Smooth muscle cell (in vitro differentiated cells): ENCODE measurements around the gene STN1. TPM values are rescaled to one million over a fixed set of nuclear protein-coding genes. Genes with fewer than 3 reads are reported as not detected.

Experiments
- DNase-seq: peaks from one replicate; lab custom pipeline; 2025; ENCODE audit not compliant: unreplicated experiment; lab: John Stamatoyannopoulos, UW
- H2AFZ ChIP-seq: fragments of 200-600 bp; sonication (generic); 2 replicates; pipeline ENCODE4 v1.6.0; 2016; ENCODE audit warnings: antibody characterized with exemption, low read depth, mild to moderate bottlenecking
- H3F3A ChIP-seq: fragments of 200-600 bp; sonication (generic); 2 replicates; pipeline ENCODE4 v1.6.0; 2017; ENCODE audit warnings: antibody characterized with exemption, low read depth
- H3K27ac ChIP-seq: fragments of 200-600 bp; sonication (generic); 2 replicates; pipeline ENCODE4 v1.5.1; 2016; ENCODE audit warnings: low read depth, mild to moderate bottlenecking
- H3K27me3 ChIP-seq: fragments of 200-600 bp; sonication (generic); 2 replicates; pipeline ENCODE4 v1.6.1; 2016; ENCODE audit warnings: low read depth, mild to moderate bottlenecking
- H3K36me3 ChIP-seq: fragments of 200-600 bp; sonication (generic); 2 replicates; pipeline ENCODE4 v1.5.1; 2016; ENCODE audit warnings: low read depth
- H3K4me1 ChIP-seq: fragments of 200-600 bp; sonication (generic); 2 replicates; pipeline ENCODE4 v1.5.1; 2016; ENCODE audit warnings: low read depth
- H3K4me2 ChIP-seq: fragments of 200-600 bp; sonication (generic); 2 replicates; pipeline ENCODE4 v1.6.0; 2016; ENCODE audit warnings: mild to moderate bottlenecking
- H3K4me3 ChIP-seq: fragments of 200-600 bp; sonication (generic); 2 replicates; pipeline ENCODE4 v1.5.1; 2016; ENCODE audit warnings: mild to moderate bottlenecking
- H3K79me2 ChIP-seq: fragments of 200-600 bp; sonication (generic); 2 replicates; pipeline ENCODE4 v1.6.0; 2016; ENCODE audit warnings: low read depth, mild to moderate bottlenecking
- H3K9ac ChIP-seq: fragments of 200-600 bp; sonication (generic); 2 replicates; pipeline ENCODE4 v1.6.0; 2016; ENCODE audit warnings: low read depth
- H3K9me3 ChIP-seq: fragments of 200-600 bp; sonication (generic); replicated peaks from 2 replicates; pipeline ENCODE4 v1.5.1; 2016; ENCODE audit warnings: low read depth
- H4K20me1 ChIP-seq: fragments of 200-600 bp; sonication (generic); 2 replicates; pipeline ENCODE4 v1.6.0; 2016; ENCODE audit warnings: low read depth
- whole genome bisulfite sequencing: methylation state at CpG from one replicate; pipeline ENCODE4 v1.1.7; 2016; ENCODE audit warnings: low lambda C conversion rate; 5-methylcytosine and 5-hydroxymethylcytosine counted together
- polyA plus RNA-seq: library from polyadenylated mRNA; unstranded; fragments of >200 nt; fragmentation: Nextera tagmentation; extraction: Ambion mirVana; gene quantifications from 2 replicates; pipeline ENCODE4 v1.2.1, GENCODE V29; 2016
- total RNA-seq: library from RNA; depleted of rRNA; stranded (reverse); fragments of >200 nt; gene quantifications from 2 replicates; pipeline ENCODE4 v1.2.3, GENCODE V29; 2014
- TF ChIP-seq, protein P1 (sequence below): fragments of 200-600 bp; sonication (generic); IDR thresholded peaks from 2 replicates; pipeline ENCODE4 v1.5.1; 2017; ENCODE audit warnings: borderline replicate concordance, mild to moderate bottlenecking, antibody characterized with exemption; ENCODE audit not compliant: insufficient read depth, poor library complexity, severe bottlenecking

The STN1 gene
- total and polyA plus RNA-seq, 2 experiments from 2014 or later, result 34.9 to 38.6 TPM

DNA sequence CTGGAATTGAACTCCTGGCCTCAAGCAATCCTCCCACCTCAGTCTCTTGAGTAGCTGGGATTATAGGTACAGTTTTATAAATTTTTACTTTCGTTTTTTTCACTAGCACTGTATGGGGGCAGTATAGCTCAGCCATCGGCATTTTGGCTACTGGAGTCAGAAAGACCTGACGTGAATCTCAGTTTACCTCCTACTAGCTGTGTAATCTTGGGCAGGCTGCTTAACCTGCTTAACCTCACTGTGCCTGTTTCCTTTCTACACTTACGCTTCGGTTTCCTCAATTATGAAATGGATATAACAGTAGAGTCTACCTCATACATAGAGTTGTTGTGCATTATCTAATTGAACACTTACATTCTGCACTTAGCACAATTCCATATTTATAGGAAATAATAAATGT is 16.7 kb downstream of the STN1 start:
- Histone ChIP-seq H3K36me3 (peaks cover 8% of the 10 kb centered on the region), H2AFZ (no peak overlapping the region), H3K9me3 (no peaks in the 10 kb centered on the region), H3K4me1 (peaks cover 10% of the 10 kb centered on the region), H4K20me1 (no peaks in the 10 kb centered on the region), H3K27me3 (no peaks in the 10 kb centered on the region), H3K9ac (no peak overlapping the region), H3K79me2 (no peaks in the 10 kb centered on the region), H3K4me3 (no peak overlapping the region), H3F3A (no peaks in the 10 kb centered on the region), H3K4me2 (no peak overlapping the region), H3K27ac (peak overlapping the region; percentile 16)
- DNase-seq, result no peak
- WGBS, result 84% methylated on average over 5 of the region's 5 CpGs
- TF ChIP-seq, protein P1, sequence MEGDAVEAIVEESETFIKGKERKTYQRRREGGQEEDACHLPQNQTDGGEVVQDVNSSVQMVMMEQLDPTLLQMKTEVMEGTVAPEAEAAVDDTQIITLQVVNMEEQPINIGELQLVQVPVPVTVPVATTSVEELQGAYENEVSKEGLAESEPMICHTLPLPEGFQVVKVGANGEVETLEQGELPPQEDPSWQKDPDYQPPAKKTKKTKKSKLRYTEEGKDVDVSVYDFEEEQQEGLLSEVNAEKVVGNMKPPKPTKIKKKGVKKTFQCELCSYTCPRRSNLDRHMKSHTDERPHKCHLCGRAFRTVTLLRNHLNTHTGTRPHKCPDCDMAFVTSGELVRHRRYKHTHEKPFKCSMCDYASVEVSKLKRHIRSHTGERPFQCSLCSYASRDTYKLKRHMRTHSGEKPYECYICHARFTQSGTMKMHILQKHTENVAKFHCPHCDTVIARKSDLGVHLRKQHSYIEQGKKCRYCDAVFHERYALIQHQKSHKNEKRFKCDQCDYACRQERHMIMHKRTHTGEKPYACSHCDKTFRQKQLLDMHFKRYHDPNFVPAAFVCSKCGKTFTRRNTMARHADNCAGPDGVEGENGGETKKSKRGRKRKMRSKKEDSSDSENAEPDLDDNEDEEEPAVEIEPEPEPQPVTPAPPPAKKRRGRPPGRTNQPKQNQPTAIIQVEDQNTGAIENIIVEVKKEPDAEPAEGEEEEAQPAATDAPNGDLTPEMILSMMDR, result no peak

- no peak for DNase-seq
- Histone ChIP-seq H3K9me3 (no peaks in the 10 kb centered on the region), H3K9ac (no peak overlapping the region), H3K27me3 (no peaks in the 10 kb centered on the region), H3K79me2 (no peaks in the 10 kb centered on the region), H3K4me1 (peaks cover 10% of the 10 kb centered on the region), H3F3A (no peaks in the 10 kb centered on the region), H3K27ac (peak overlapping the region; percentile 65), H3K4me2 (no peak overlapping the region), H2AFZ (no peak overlapping the region), H4K20me1 (no peaks in the 10 kb centered on the region), H3K36me3 (peaks cover 8% of the 10 kb centered on the region), H3K4me3 (no peak overlapping the region)
- WGBS, result 84% methylated on average over 5 of the region's 5 CpGs
- TF ChIP-seq, protein P1, result no peak
Measured at GRCh38 chr10:103899312-103899711, 18.7 kb downstream of the STN1 start.

GRCh38 chr10:103897241-103897774 is 20.7 kb downstream of the STN1 start:
- 93% methylated on average over 7 of the region's 7 CpGs for WGBS
- no peak overlapping the region for H3K4me3 ChIP-seq
- H3K9ac ChIP-seq, result no peak overlapping the region
- DNase-seq, result no peak
- no peaks in the 10 kb centered on the region for H4K20me1 ChIP-seq
- H3K79me2 ChIP-seq, result no peaks in the 10 kb centered on the region
- H3K4me1 ChIP-seq, result peaks cover 10% of the 10 kb centered on the region
- no peak overlapping the region for H3K27ac ChIP-seq
- H3K36me3 ChIP-seq, result peaks cover 8% of the 10 kb centered on the region
- H3K27me3 ChIP-seq, result no peaks in the 10 kb centered on the region
- no peak overlapping the region for H3K4me2 ChIP-seq
- TF ChIP-seq, protein P1, result no peak
- H2AFZ ChIP-seq, result no peak overlapping the region
- no peaks in the 10 kb centered on the region for H3K9me3 ChIP-seq
- no peaks in the 10 kb centered on the region for H3F3A ChIP-seq

- no peak overlapping the region for H3K27ac ChIP-seq
- no peak overlapping the region for H3K4me3 ChIP-seq
- DNase-seq, result no peak
- H3K9ac ChIP-seq, result peak overlapping the region; percentile 3
- TF ChIP-seq, protein P1, result no peak
- H3K79me2 ChIP-seq, result no peaks in the 10 kb centered on the region
- H3F3A ChIP-seq, result no peaks in the 10 kb centered on the region
- peaks cover 10% of the 10 kb centered on the region for H3K4me1 ChIP-seq
- no peak overlapping the region for H3K4me2 ChIP-seq
- no peaks in the 10 kb centered on the region for H4K20me1 ChIP-seq
- H3K27me3 ChIP-seq, result no peaks in the 10 kb centered on the region
- 71% methylated on average over 5 of the region's 5 CpGs for WGBS
- peaks cover 8% of the 10 kb centered on the region for H3K36me3 ChIP-seq
- H2AFZ ChIP-seq, result no peak overlapping the region
- H3K9me3 ChIP-seq, result no peaks in the 10 kb centered on the region
Measured at GRCh38 chr10:103896225-103896624, 21.8 kb downstream of the STN1 start.
